ENCODE data around the gene CABYR.
"Not testable (repeated sequence)": the region's sequence is repeated elsewhere in the genome, so short reads cannot be mapped to it uniquely, and the experiment has no call there.

CABYR gene

DNA sequence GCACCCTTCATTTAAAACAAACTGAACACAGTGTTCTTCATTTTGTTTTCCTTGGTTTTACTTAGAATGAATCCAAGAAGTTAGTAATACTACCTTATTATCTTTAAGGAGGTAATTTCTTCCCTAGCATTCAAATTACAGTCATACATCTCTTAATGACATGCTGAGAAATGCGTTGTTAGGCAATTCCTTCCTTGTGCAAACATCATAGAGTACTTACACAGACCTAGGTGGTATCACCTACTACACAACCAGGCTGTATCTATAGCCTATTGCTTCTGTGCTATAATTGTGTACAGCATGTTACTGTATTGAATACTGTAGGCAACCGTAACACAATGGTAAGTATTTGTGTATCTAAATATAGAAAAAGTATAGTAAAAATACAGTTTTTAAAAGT lies 8.4 kb upstream of the CABYR start:
- no peak for DNase-seq (ENCODE audit: low read depth)

DNA sequence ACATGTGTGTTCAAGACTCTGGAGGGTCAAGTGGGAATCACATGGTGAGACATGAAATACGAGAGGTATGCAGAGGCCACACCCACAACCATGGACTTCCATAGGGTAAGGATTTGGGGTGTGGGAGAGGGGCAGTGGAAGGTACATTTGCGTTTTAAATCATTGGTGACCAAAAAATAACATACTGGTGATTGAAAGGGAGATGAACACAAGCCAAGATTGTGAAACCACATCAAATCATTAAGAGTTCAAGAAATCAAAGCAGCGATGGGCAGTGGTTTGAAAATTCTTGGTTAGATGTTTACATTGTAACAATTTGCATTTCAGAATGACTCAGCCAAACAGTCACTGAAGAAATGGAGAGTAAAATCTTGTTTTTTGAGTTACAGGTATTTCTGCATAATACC lies 1.9 kb upstream of the CABYR start:
- DNase-seq (ENCODE audit: low read depth), result no peak

DNA sequence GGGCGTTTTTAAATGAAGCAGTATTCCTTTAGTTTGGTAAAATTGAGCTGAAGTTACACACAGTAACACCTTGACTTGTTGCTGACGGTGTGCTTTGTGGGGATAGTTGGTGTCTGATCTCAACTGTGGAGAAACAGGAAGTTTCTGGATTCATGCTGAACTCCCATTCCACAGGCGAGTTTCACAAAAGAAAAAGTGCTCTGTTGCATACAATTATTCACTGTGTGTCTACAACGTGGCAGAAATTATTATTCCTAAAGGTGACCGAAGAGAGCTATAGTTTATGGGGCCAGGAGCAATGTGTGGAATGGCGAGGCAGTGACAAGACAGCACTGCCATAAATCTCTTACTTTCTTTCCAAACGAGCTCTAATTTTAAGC lies 463 bp upstream of the CABYR start:
- no peak for DNase-seq (ENCODE audit: low read depth)

DNA sequence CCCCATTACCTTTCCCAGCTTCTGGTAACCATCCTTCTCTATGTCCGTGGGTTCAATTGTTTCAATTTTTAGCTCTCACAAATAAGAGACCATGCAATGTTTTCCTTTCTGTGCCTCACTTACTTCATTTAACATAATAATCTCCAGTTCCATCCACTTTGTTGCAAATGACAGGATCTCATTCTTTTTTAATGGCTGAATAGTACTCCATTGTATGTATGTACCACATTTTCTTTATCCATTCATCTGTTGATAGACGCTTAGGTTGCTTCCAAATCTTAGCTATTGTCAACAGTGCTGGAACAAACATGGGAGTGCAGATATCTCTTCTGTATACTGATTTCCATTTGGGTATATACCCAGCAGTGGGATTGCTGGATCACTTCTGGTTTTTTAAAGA lies 1.8 kb downstream of the CABYR start:
- DNase-seq (ENCODE audit: low read depth), result no peak

DNA sequence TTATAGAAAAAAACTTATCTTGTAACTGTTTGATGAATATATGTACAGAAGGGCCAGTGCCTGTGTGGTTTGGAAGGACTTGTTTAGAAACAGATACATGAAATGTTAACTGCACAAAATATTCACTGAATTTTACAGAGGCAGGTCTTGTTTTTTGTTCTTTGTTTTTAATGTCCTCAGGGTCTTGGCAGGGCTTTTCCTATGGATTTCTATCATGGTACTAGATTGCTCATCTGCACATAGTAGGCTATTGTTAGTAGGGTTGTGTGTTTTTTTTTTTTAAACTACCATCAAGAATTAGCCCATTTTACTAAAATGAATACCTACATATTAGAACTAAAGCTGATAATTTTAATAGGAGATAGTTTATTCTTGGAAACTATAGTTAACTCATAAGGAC lies 3.5 kb downstream of the CABYR start:
- DNase-seq (ENCODE audit: low read depth), result no peak

DNA sequence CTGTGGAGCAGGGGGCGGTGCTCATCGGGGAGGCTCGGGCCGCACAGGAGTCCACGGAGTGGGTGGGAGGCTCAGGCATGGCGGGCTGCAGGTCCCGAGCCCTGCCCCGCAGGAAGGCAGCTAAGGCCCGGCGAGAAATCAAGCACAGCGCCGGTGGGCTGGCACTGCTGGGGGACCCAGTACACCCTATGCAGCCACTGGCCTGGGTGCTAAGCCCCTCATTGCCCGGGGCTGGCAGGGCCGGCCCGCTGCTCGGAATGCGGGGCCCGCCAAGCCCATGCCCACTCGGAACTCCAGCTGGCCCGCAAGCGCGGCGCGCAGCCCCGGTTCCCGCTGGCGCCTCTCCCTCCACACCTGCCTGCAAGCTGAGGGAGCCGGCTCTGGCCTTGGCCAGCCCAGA lies 10.7 kb downstream of the CABYR start:
- not testable (repeated sequence) for DNase-seq (ENCODE audit: low read depth)

DNA sequence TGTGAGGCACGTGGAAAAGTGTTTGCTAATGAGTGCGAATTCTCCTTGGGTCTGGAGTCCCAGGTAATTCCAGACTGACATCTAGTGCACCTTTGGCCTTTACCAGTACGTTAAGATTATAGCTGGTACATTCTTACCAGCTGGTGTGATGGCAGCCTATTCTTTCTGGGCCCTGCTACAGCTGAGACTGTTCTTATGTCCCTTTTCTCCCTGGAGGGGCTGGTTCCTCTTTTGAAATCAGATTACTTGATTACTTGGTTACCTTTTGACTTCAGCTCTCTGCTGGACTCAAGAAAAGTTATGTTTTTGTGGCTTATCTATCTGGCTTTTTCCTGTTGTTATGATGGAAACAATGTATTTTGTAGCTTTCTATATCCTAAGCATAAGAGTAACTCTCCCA lies 14.5 kb downstream of the CABYR start:
- no peak for DNase-seq (ENCODE audit: low read depth)

DNA sequence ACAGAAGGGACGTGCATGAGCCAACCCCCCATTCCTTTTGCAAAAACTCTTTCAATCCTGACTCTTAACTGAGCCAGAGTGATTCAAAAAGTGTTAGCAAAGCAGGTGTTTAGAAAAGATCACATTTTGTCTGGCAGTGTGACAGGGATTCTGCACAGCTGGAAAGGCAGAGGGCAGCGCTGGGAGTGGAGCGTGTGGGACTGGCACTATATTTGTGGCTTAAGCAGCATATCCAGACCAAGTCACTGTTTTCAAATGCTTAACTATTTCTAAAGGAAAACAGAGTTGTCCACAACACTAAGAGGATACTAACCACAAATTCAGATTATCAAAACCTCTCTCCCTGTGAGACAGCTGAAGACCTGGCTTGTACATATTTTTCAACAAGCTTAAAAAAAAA lies 19.0 kb downstream of the CABYR start:
- no peak for DNase-seq (ENCODE audit: low read depth)

DNA sequence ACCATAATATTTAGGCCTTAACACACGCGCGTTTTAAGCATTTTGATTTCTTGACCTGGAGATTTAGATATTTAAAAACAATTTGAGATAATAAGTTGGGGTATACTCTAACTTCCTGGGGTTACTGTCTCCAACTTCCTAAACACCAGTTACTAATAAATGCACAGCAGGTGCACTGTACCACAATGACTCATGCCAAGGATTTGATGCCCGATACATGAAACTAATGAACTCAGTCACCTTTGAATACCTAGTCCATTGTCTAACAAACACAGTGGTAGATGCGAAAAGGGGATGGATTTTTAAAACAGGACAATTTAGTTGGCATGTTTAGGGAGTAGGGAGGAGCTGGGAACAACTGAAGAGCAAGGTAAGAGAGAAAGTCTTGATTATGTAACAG lies 21.2 kb downstream of the CABYR start:
- DNase-seq (ENCODE audit: low read depth), result no peak

DNA sequence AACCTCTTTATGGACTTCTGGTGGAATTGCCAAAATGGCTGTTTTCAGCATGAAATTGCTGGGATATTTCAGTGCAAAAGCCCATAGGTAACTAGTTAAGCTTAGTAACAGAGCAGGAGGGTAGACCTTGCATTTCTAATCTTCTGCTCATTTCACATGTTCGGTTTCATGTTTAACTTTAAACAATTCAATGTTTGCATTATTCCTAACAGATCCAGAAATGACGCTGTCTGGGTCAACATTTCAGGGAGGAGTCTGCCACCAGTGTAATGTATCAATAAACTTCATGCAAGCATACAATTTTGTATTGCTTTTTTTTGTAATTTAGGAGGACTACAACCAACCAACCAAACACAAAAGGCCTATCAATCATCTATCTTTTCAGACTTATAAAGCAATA lies 22.4 kb downstream of the CABYR start:
- DNase-seq (ENCODE audit: low read depth), result no peak

DNA sequence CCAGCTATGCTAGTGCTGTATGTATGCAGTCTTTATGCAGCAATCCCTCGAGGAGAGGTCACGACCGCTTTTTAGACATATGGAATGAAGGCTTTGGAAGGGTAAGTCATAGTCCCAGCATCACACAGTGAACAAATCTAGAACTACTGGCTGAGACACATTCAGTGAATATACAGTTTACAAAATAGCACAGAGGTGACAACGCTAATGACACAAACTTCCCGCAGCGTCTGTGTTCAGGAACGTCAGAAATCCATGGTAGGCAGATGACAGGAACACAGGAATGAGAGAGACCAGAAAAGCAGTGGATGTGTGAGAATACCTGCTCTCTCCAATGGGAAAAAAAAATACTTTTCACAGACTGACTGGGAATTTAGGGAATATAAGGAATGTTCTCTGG lies 29.6 kb downstream of the CABYR start:
- DNase-seq (ENCODE audit: low read depth), result no peak

DNA sequence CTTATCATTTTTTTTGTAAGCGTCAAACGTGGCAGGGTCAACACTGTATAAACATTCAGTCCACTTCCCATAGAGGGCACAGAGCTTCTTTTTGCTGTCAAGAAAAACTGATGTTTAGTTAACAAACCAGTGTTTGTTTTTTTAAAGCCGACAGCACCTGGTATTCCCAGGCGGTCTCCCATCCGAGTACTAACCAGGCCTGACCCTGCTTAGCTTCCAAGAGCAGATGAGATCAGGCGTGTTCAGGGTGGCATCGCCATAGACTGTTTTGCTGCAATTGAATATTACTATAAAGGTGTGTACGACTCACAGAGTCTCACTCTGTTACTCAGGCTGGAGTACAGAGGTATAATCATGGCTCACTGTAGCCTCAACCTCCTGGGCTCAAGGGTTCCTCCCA lies 31.5 kb downstream of the CABYR start:
- DNase-seq (ENCODE audit: low read depth), result no peak

DNA sequence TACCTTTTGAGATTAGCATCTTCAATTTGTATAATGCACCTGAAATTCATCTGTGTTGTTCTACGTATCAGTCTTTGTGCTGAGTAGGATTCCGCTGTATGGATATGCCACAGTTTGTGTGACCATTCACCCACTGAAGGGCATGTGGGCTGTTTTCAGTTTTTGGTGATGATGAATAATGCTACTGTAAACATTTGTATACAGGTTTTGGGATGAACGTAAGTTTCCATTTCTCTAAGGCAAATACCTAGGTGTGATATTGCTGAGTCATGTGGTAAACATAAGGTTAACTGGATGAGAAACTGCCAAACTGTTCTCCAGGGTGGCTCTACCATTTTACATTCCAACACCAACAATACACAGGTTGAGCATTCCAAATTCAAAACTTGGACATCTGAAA lies 35.1 kb downstream of the CABYR start:
- DNase-seq (ENCODE audit: low read depth), result no peak

DNA sequence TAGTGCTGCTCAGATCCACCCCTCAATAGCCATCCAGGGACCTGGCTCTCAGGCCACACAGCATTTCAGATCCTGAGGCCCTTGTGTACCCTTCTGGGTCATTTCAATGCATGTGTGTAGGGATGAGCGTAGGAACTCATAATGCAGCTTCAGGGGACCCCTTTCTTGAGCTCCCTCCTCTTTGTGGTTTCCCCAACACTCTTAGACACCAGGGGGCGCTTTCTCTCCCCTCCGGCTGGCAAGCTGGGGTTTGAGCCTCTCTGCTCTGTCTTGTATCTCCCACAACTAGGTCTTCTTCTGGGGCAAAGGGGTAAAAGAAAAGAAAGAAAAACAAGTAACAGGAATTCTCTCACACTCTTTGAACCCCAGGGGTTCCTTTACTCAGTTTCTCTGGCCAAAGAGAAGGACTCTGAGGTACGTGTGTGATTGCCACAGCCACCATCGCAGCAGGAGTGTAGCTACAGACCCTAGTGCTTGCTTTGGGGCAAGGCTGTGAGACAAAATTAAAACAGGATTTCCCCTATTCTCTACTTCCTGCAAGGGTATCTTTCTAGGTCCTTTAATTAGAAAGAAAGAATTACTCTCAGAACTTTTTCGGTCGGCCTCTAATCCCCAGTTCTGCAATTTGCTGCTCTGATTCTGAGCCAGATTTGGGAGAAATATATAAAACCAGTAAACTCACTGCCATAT lies 38.0 kb downstream of the CABYR start:
- peak; percentile 21 for DNase-seq (ENCODE audit: low read depth)

DNA sequence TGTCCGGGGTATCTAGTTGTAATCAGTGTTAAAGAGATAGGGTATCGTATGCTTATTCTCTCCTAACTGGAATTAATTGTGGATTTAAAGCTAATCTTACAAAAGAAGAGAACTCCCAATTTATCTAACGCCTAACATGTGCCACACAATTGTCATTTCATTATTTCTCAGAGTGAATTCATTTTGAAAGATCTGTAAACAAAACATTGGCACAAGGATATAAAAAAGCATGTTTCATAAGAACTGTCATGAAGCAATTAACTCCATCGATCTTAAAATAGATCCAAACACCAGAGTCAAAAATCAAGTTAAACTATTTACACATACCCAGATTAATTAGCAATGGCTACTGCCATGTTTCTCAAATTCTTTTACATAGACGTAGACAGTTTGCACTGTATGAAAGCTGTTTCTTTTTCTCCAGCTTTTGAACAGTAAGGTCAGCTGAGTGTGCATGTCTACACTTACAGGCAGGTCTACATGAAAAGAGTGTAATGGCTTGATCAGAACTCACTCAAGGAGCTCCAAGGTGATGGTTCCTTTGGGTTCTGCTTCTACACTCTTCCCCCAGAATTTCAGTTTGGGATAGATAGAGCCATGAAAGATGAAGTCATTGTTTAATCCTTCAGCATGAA lies 38.8 kb downstream of the CABYR start:
- DNase-seq (ENCODE audit: low read depth), result no peak

DNA sequence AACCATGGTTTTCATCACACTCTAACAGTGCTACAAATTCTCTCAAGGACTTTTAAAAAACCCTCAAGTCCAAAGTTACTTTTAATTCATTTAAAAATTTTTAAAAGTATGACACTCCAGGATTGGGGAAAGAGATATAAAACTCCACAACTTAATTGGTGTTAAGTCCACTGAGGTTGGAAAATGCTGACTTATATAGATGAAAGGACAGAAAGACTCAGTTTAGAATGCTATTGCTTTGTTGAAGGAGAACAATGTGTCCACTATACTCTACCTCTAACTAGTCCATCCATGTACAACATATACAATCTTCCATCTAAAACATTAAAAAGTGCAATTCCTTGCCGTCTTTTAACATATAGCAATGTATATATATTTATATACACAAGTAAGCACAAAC lies 41.2 kb downstream of the CABYR start:
- DNase-seq (ENCODE audit: low read depth), result no peak

DNA sequence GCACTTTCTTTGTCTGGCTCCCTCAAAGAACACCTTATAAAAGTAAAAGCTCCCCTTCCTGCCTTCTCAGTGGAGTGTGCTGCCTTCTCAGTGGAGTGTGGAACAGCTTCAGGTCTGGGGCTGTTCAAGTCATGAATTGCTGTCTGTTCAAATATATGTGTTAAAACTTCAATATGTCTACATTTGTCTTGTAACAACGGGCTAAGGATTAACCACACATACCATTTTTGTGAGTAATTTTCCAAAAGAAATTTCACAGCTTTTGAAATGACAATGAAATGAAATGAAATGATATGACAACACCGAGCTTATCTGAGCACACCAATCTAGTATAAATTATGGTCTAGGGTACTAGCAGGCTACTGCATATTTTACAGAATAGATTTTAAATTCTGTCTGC lies 42.9 kb downstream of the CABYR start:
- DNase-seq (ENCODE audit: low read depth), result no peak

DNA sequence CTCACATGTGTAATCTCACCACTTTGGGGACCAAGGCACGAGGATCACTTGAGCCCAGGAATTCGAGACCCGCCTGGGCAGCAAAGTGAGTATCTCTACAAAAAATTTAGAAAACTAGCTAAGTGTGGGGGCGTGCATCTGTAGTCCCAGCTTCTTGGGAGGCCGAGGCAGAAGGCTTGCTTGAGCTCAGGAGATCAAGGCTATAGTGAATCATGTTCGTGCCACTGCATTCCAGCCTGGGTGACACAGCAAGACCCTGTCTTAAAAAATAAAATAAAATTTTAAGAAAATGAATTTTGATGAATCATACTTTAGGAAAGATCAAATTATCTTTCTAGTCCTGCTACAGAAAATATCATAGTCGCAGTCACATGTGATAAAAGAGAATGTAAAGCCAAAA lies 46.9 kb downstream of the CABYR start:
- DNase-seq (ENCODE audit: low read depth), result no peak

DNA sequence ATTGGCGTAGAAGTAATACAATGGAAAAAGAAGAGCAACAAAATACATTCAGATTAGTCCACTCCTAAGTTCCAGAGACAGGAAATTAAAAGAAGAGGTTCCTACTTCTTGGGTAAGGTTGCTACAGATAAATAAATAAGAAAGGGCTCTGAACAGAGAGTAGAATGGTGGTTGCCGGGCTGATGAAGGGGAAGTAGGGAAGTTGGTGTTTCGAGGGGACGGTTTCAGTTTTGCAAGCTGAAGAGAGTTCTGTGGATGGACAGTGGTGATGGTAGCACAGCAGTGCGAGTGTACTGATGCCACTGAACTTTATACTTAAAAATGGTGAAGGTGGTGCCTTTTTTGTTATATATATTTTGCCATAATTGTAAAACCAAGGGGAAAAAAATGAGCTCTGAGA lies 48.2 kb downstream of the CABYR start:
- DNase-seq (ENCODE audit: low read depth), result no peak

DNA sequence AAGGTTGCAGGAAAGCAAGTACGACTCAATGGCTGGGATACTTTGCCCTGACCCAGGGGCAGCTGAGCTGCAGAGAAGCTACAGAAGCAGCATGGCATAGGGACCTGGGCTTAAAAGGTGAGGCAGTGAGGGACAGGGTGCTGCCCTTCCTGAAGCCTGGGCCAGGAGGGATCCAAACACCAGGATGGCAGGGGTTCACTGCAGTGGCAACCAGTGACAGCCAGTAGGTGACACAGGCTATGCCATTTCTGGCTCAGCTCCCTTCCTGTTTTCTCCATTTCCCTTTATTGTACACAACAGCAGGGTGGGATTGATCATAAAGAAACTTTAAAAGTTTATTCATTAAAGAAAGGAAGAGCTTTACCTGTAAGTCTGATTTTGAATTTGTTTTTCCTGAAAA lies 48.8 kb downstream of the CABYR start:
- no peak for DNase-seq (ENCODE audit: low read depth)

DNA sequence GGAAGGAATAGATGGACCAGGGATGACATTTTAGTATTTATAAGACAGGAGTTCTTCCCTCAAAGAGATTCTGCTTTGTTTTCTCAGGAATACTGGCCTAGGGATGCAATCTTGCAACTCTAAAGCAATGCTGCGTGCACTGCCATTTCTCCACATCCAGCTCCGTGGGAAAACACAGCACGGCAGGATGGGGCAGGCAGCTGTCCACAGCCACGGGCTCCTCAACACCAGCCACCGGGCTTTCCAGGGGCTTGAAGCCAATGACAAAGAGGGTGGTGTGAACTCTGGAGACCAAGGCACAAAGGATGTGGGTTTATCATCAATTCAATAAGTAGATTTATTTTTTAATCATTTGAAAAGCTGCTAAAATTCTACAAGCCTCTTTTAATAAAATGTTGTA lies 49.3 kb downstream of the CABYR start:
- DNase-seq (ENCODE audit: low read depth), result no peak

DNA sequence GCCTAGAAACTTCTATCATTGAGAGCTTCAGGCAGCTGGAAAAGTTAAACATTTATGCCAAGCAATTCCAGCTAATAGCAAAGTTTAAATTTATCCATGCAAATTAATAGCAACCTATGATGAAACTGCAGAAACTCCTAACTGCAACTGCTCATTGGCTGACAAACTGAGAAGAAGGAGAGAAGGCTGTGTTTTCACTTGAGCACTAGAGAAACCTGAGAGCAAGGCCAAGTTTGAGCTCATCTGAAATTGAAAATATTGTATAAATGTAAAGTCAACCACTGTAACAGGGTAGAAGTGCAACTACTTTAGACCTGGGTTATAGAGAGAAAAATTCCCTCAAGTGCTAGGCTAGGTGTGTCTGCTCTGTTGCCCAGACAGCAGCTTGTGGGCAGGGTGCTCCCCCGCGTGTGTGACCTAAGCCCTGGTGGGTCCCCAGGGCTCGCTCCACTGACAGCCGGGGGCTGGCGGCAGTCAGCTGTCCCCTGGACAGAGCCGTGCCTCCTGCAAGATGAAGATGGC lies 50.2 kb downstream of the CABYR start:
- DNase-seq (ENCODE audit: low read depth), result no peak

DNA sequence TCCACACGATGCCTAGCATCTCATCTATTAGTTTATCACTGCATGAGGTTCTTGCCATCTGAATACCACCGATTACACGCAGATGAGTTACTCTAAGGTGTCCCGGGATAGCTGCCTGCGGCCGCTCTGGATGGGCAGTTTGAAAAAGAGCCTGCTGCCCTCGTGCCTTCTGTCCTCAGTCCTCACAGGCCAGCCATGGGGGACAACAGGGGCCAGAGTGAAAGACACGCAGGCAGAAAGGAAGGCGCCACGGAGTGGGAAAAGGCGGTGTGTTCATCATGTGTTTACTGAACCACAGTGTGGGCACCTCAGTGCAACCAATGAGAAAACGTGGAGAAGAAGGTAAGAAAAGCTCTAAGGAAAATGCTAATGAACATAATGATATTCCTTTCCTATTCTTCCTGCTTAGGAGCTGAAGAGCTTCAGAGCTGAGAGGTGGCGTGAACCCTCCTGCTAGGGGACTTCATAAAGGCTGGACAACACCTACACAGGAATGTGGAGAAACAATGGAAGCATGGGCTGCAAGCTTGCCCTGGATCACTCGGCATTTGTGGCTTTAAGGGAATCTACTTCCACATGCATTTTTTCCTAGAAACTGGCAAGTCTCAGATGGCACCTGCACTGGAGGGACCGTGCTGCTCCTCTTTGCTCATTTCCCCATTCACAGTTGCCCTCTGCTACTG lies 50.9 kb downstream of the CABYR start:
- no peak for DNase-seq (ENCODE audit: low read depth)

DNA sequence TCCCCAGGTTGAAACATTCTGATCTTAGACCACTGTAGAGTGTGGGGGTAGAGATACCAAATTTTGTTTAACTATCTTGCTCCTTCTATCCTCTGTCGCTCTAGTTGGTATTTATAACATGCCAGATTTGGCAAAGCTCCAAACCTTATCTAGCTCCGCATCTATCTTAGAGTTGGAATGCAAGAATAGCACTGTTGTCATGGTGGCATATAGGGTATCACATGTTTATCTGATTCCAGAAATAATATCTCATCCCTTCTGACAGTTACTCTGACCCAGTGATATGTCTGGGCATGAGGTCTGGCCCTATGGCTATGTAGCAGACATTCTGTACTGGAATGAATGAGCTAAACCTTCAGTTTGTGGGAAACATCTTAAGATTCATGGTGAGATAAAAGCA lies 51.7 kb downstream of the CABYR start:
- no peak for DNase-seq (ENCODE audit: low read depth)

Data from activated T-cell treated with anti-CD3 and anti-CD28 coated beads for 24 hours (primary cell).